ENCODE data around the gene MED8. TPM values are rescaled to one million over a fixed set of nuclear protein-coding genes. Genes with fewer than 3 reads are reported as not detected.

MED8 gene
- 34.6 and 36.9 TPM in 2 replicates for total RNA-seq

DNA sequence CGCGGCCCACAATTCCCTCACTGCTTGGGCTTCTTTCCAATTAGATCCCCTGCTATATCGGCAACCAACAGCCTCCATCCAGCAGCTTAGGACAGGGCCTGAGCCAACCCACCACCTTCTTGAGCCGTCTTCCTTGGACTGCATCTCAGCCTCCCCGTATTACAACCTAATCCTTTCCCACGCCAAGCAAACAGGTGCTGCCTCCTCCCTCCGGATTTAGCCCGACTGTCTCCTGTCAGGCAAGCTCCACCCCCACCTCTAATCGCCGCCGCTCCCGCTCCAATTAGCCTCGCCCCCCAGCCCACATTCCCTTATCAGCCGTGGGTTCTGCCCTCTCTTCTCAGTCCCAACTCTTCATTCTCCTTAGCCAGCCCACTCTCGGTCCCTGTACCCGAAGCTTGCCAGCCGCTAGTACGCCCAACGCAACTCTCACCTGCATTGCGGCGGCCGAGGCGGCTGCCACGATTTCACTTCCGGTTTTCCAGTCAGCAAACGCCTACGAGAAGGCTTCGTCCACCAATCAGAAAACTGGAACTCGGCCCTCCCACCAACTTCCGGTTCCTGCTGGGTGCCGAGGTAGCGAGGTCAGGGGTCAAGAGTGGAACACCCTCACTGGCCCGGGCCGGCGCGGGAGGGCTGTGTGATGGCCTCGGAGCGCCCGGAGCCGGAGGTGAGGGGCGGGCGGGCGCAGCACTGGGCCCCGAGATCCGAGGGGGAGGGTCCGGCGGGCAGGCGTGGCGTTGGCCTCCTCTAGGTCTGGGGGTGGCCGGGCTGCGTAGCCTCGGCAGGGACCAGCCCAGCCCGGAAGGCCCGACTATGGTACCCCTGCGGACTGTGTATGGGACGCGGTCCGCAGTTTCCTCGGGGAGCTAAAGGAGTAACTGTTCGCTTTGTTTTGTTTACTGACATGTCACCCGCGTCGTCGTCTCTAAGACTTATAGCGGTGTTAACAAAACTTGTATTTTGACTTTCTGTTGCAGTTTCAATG, at the start of gene MED8, which contains the start of gene SZT2:
Gene MED8, minus strand, starts transcription at position 475 of the 988 bp plus-strand sequence. Its CDS starts 36 bp downstream, at position 439.
Gene SZT2, plus strand, starts transcription at position 574 of the 988 bp plus-strand sequence. Its CDS starts 70 bp downstream, at position 644.
- intact Hi-C loops (cut with micrococcal nuclease), result loop anchor here (1.0 to 2.0 kb wide), 3 partner anchors 21 to 217 kb away; partner anchors contain the start of genes CDC20, CFAP57, EBNA1BP2 and ELOVL1

GRCh38 chr1:43438953-43439581, 49.5 kb upstream of the MED8 start:
- intact Hi-C loops (cut with micrococcal nuclease), result no loop called here

- intact Hi-C loops (cut with micrococcal nuclease), result no loop called here
Measured at GRCh38 chr1:43438576-43438952, 49.0 kb upstream of the MED8 start.

DNA sequence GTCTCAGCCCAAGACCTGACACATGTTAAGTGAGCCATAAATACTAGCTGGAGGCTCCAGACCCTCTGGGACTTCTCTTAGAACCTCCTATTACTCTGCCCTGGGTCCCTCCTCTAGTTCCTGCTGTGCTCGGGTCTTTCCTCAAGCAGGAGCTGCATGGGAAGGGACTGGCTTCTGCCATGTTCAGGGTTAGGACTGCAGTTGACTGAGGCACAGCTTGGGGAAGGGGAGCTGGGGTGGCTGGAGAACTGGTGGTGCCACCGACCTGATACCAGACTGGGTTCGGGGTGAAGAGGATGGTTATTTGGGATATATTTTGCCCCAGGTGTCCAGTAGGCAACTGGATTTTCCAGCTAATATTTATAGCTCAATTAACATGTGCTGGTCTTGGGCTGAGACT, 48.4 kb upstream of the MED8 start:
- intact Hi-C loops (cut with micrococcal nuclease), result no loop called here

- intact Hi-C loops (cut with micrococcal nuclease), result no loop called here
Measured at GRCh38 chr1:43437031-43437973, 47.7 kb upstream of the MED8 start.

DNA sequence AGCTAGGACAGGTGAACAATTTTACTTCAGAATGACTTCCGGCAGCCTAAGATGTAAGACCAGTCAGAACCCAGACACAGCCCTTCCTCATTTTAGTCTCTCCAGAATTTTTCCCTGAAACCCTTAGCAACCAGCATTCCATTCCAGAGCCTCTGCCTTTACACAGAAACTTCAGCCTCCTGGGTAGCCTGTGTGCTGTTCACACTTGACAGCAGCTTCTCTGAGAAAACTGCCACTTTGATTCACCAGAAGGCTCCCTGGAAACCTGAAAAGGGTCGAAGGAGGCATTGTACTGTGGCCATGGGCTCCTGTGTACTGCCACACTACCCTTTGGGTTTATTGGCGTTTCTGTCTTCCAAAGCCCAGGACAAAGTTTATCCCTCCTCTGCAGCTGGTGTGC, 46.8 kb upstream of the MED8 start:
- intact Hi-C loops (cut with micrococcal nuclease), result no loop called here

DNA sequence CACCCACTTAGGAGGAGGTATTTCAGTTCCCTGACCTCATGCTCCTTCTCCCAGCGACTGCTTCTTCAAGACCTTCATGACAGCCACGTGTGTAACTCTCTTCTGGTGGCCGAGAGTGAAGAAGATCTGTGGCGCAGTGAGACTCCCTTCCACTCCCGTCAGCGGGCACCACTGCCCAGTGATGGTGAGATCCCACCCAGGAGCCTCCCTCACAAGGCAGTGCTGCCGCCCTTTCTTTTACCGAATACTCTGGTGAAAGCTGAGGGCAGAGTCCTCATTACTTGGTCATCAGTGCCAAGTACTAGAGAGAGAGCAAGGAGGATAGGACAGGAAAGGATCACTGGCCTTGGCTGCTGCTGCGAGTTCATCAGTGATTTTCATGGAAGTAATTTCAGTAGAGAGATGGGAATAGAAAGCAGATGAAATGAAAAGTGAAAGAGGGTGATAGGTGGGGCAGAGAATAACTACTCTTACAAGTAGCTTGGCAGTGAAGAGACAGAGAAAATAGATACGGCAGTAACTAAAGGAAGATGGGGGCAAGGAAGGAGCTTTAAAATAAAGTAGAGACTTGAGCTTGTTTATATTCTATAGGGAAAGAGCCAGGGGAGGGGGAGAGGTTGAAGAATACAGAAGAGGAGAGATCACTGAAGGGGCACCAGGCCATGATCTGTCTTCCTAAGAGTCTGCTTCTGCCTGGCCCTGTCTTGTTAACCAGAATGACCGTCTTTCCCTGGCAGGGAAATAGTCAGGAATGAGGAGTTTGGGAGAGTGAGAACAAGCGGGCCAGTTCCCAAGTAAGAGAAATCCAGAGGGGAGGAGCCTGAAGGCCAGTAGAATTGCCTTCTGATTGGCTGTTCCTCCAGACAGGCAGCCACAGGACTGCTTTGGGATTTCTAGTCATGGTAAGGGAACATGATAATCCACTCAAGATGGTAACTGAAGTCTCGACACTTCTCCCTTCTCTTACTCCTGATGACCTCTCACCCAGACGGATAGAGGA, 45.8 kb upstream of the MED8 start:
- intact Hi-C loops (cut with micrococcal nuclease), result no loop called here

DNA sequence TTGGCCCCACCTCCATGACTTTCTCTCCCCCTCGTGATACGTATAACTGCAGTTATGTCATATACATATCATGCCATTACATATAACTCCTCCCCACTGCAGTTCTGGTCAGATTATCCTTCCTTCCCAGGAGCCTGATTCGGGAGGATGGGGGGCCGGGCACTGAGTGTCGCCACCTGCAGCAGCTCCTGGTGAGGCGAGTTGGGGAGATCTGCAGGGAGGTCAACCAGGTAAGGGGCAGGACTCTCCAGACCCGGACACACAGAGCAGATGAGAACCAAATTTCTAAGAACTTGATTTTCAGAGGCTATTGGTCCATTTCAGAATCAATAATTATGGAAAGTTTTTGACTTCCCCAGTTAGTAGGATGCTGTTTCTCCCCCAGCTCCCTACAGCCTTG, 44.7 kb upstream of the MED8 start:
- intact Hi-C loops (cut with micrococcal nuclease), result no loop called here

GRCh38 chr1:43432907-43433306, 43.3 kb upstream of the MED8 start:
- intact Hi-C loops (cut with micrococcal nuclease), result no loop called here

GRCh38 chr1:43432171-43432860, 42.7 kb upstream of the MED8 start:
- intact Hi-C loops (cut with micrococcal nuclease), result no loop called here

GRCh38 chr1:43431676-43432075, 42.1 kb upstream of the MED8 start:
- intact Hi-C loops (cut with micrococcal nuclease), result no loop called here

- intact Hi-C loops (cut with micrococcal nuclease), result no loop called here
Measured at GRCh38 chr1:43430831-43431230, 41.2 kb upstream of the MED8 start.

DNA sequence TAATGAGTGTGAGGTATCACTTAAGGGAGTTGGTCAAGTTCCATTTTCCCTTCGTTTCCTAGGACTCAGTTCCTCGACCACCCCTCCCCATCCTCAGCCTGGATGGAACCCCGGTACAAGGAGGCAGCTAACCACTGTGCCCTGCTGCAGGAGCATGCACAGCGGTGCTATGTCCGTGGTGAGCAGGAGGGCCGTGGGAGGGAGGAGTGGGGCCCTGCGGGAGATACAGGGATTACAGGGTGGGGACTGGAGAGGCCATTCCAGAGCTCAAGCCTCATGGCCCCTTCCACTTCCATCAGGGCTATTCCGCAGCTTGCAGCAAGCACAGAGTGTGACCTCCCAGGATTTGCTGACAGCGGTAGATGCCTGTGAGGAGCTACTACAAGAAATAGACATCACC, 38.3 kb upstream of the MED8 start:
- intact Hi-C loops (cut with micrococcal nuclease), result no loop called here

- intact Hi-C loops (cut with micrococcal nuclease), result no loop called here
Measured at GRCh38 chr1:43427524-43427923, 37.9 kb upstream of the MED8 start.

GRCh38 chr1:43426221-43426620, 36.6 kb upstream of the MED8 start:
- intact Hi-C loops (cut with micrococcal nuclease), result no loop called here

GRCh38 chr1:43425045-43425444, 35.4 kb upstream of the MED8 start:
- intact Hi-C loops (cut with micrococcal nuclease), result no loop called here

DNA sequence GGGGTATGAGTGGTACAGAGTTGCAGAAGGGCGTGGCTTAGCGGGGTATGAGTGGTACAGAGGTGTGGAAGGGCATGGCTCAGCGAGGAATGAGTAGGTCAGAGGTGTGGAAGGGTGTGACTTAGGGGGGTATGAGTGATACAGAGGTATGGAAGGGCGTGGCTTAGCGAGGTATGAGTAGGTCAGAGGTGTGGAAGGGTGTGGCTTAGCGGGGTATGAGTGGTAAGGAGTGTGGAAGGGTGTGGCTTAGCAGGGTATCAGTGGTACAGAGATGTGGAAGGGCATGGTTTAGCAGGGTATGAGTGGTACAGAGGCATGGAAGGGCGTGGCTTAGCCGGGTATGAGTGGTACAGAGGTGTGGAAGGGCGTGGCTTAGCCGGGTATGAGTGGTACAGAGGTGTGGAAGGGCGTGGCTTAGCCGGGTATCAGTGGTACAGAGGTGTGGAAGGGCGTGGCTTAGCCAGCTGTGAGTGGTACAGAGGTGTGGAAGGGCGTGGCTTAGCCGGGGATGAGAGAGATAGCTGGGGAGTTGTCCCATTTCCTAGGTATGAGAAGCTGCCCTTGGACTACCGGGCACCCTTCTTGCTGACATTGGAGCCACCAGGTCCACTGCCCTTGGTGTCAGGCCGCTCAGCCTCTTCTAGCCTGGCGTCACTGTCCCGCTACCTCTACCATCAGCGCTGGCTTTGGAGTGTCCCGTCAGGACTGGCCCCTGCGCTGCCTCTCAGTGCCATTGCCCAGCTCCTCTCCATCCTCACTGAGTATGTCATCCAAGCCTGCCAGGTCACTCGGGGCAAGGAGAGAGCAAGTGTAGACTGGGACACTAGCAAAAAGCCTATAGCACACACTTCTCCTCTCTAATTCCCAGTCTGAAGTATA, 34.3 kb upstream of the MED8 start:
- intact Hi-C loops (cut with micrococcal nuclease), result no loop called here

- intact Hi-C loops (cut with micrococcal nuclease), result no loop called here
Measured at GRCh38 chr1:43422995-43423671, 33.5 kb upstream of the MED8 start.
